Cardiac muscle cell (in vitro differentiated cells and primary cell): ENCODE measurements around the gene OR6M1. TPM values are rescaled to one million over a fixed set of nuclear protein-coding genes. Genes with fewer than 3 reads are reported as not detected.

Experiments used
- DNase-seq, 2 donors: peaks; one replicate each; pipeline versions ENCODE4 v3.0.0 to v3.0.0-alpha.2; 2010 to 2017; ENCODE audit warnings: low read depth in 1 of 2, low spot score in 1 of 2
- H3K27ac ChIP-seq: fragments of 200-600 bp; sonication (generic); 2 replicates; pipeline ENCODE4 v1.5.1; 2016
- H3K27me3 ChIP-seq: fragments of 200-600 bp; sonication (generic); 2 replicates; pipeline ENCODE4 v1.6.0; 2016; ENCODE audit warnings: control low read depth
- H3K36me3 ChIP-seq: fragments of 200-600 bp; sonication (generic); 2 replicates; pipeline ENCODE4 v1.5.1; 2016; ENCODE audit warnings: control low read depth
- H3K4me1 ChIP-seq: fragments of 200-600 bp; sonication (generic); 2 replicates; pipeline ENCODE4 v1.8.1; 2017; ENCODE audit warnings: low read depth, mild to moderate bottlenecking, mixed run types
- H3K4me3 ChIP-seq: fragments of 200-600 bp; sonication (generic); 2 replicates; pipeline ENCODE4 v1.5.1; 2016; ENCODE audit warnings: mild to moderate bottlenecking
- H3K9me3 ChIP-seq: fragments of 200-600 bp; sonication (generic); 2 replicates; pipeline ENCODE4 v1.5.1; 2017; ENCODE audit warnings: low read depth, mild to moderate bottlenecking, control low read depth
- polyA plus RNA-seq: library from polyadenylated mRNA; unstranded; fragments of >200 nt; fragmentation: Nextera tagmentation; extraction: Ambion mirVana; gene quantifications from 2 replicates; pipeline ENCODE4 v1.2.1, GENCODE V29; 2016
- total RNA-seq: library from RNA; depleted of rRNA; stranded (reverse); fragments of >200 nt; gene quantifications from 2 replicates; pipeline ENCODE4 v1.2.3, GENCODE V29; 2016
- TF ChIP-seq, protein P1 (sequence below): IDR thresholded peaks from 2 replicates; pipeline ENCODE4 v1.5.1; 2012; ENCODE audit warnings: low read depth, mild to moderate bottlenecking, low read length

The OR6M1 gene
- total and polyA plus RNA-seq, 2 experiments from 2014 or later = not detected

DNA sequence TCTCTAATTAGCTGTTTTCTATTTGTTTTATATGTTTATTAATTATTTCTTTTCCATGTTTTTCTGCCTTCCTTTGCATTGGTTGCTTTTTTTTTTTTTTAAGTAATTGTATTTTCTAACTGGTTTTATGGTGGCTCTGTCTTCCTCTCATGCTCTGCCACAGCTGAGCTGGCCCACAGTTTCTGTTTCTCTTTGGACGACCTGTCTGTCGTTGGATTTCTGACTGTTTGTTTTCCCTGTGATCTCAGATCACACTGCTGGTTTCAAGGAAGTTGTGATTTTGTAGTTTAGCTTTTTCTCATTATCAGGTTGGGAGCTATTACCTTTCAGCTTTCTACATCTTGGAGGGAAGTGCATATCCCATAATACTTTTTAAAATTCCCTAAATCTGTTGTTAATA, 15.9 kb upstream of the OR6M1 start:
- peak overlapping the region; percentile 88 for H3K27ac ChIP-seq

GRCh38 chr11:123815122-123815521, 9.0 kb upstream of the OR6M1 start:
- Histone ChIP-seq H3K4me1 (no peaks in the 10 kb centered on the region), H3K27me3 (no peaks in the 10 kb centered on the region), H3K4me3 (no peak overlapping the region), H3K27ac (no peak overlapping the region), H3K9me3 (no peaks in the 10 kb centered on the region), H3K36me3 (no peaks in the 10 kb centered on the region)
- no peak for DNase-seq
- TF ChIP-seq, protein P1, sequence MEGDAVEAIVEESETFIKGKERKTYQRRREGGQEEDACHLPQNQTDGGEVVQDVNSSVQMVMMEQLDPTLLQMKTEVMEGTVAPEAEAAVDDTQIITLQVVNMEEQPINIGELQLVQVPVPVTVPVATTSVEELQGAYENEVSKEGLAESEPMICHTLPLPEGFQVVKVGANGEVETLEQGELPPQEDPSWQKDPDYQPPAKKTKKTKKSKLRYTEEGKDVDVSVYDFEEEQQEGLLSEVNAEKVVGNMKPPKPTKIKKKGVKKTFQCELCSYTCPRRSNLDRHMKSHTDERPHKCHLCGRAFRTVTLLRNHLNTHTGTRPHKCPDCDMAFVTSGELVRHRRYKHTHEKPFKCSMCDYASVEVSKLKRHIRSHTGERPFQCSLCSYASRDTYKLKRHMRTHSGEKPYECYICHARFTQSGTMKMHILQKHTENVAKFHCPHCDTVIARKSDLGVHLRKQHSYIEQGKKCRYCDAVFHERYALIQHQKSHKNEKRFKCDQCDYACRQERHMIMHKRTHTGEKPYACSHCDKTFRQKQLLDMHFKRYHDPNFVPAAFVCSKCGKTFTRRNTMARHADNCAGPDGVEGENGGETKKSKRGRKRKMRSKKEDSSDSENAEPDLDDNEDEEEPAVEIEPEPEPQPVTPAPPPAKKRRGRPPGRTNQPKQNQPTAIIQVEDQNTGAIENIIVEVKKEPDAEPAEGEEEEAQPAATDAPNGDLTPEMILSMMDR = no peak

More for the DNA sequence above, 15.9 kb upstream of the OR6M1 start:
- DNase-seq = no peak
- Histone ChIP-seq H3K36me3 (no peaks in the 10 kb centered on the region), H3K4me3 (no peak overlapping the region), H3K9me3 (no peaks in the 10 kb centered on the region), H3K4me1 (peaks cover 9% of the 10 kb centered on the region), H3K27me3 (no peaks in the 10 kb centered on the region)
- TF ChIP-seq, protein P1 = no peak

DNA sequence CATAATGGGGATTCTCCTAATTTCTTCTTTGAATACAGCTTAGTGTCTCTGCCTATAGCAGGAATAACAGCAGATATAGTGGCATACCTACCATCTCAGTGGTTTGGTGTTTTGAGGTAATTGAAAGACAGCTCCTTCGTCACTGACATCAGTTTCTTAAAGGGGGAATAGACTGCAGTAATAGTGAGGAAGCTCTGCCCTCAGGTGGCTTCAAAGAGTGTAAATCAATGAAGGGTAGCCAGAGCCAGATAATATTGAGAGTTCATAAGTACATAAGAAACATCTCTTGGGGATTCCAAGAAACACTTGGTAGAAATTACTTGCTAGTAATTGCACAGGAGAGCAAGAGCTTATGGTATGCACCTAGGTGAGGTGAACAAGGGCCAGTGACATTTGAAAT, 4.4 kb downstream of the OR6M1 start:
- no peak for DNase-seq
- Histone ChIP-seq H3K27ac (no peak overlapping the region), H3K27me3 (no peaks in the 10 kb centered on the region), H3K36me3 (no peaks in the 10 kb centered on the region), H3K4me3 (no peak overlapping the region), H3K9me3 (no peaks in the 10 kb centered on the region), H3K4me1 (no peaks in the 10 kb centered on the region)
- TF ChIP-seq, protein P1 = no peak

GRCh38 chr11:123800036-123800435, 6.1 kb downstream of the OR6M1 start:
- no peaks in the 10 kb centered on the region for H3K4me1 ChIP-seq
- no peak overlapping the region for H3K4me3 ChIP-seq
- no peaks in the 10 kb centered on the region for H3K36me3 ChIP-seq
- TF ChIP-seq, protein P1 = no peak
- no peak overlapping the region for H3K27ac ChIP-seq
- H3K27me3 ChIP-seq = no peaks in the 10 kb centered on the region
- DNase-seq = no peak
- H3K9me3 ChIP-seq = no peaks in the 10 kb centered on the region

GRCh38 chr11:123799438-123799837, 6.7 kb downstream of the OR6M1 start:
- no peak overlapping the region for H3K27ac ChIP-seq
- no peak overlapping the region for H3K4me3 ChIP-seq
- no peak for DNase-seq
- no peaks in the 10 kb centered on the region for H3K27me3 ChIP-seq
- TF ChIP-seq, protein P1 = no peak
- no peaks in the 10 kb centered on the region for H3K4me1 ChIP-seq
- H3K36me3 ChIP-seq = no peaks in the 10 kb centered on the region
- no peaks in the 10 kb centered on the region for H3K9me3 ChIP-seq
